Gastroesophageal sphincter (tissue), 4 donors: ENCODE results near the gene ACTA1. TPM values are rescaled to one million over a fixed set of nuclear protein-coding genes. Genes with fewer than 3 reads are reported as not detected.

ENCODE experiments used
- ATAC-seq: fragments of 150-250 bp; one replicate; pipeline ENCODE4 v1.9.1; 2016; ENCODE audit warnings: mild to moderate bottlenecking, moderate library complexity
- H3K27ac ChIP-seq, 4 donors: fragments of 200-600 bp; sonication (generic) in 3 of 4; 1 replicate in 3 of 4; 2 replicates in 1 of 4; pipeline ENCODE4 v1.5.1; 2016 to 2019
- H3K27me3 ChIP-seq: fragments of 200-600 bp; sonication (generic); one replicate; pipeline ENCODE4 v1.5.1; 2019
- H3K36me3 ChIP-seq, 2 donors: fragments of 200-600 bp; sonication (generic); one replicate each; pipeline ENCODE4 v1.5.1; 2019; ENCODE audit warnings: control low read depth in 1 of 2
- H3K4me1 ChIP-seq, 3 donors: fragments of 200-600 bp; sonication (generic); 1 replicate in 2 of 3; 2 replicates in 1 of 3; pipeline ENCODE4 v1.5.1; 2016 to 2019; ENCODE audit warnings: control low read depth in 2 of 3
- H3K4me3 ChIP-seq, 2 donors: fragments of 200-600 bp; sonication (generic); one replicate each; pipeline ENCODE4 v1.5.1; 2019; ENCODE audit warnings: mild to moderate bottlenecking in 1 of 2, moderate library complexity in 1 of 2
- H3K9me3 ChIP-seq, 3 donors: fragments of 200-600 bp; sonication (generic); one replicate each; pipeline ENCODE4 v1.5.1; 2017 to 2019; ENCODE audit warnings: control low read depth in 2 of 3
- CTCF ChIP-seq, 4 experiments: fragments of 200-600 bp in 2 of 4; fragments of 450-650 bp in 2 of 4; sonication (generic) in 1 of 4; IDR thresholded peaks; one replicate each; pipeline ENCODE4 v1.5.1; 2017 to 2019; ENCODE audit warnings: antibody characterized with exemption in 4 of 4, mild to moderate bottlenecking in 2 of 4, moderate library complexity in 2 of 4
- EP300 ChIP-seq: sonication (generic); formaldehyde crosslinking; IDR thresholded peaks from one replicate; pipeline ENCODE4 v1.6.1; 2017; ENCODE audit warnings: antibody characterized with exemption, mild to moderate bottlenecking
- POLR2A ChIP-seq, 2 donors: fragments of 450-650 bp; IDR thresholded peaks; one replicate each; pipeline ENCODE4 v1.6.1; 2017; ENCODE audit warnings: antibody characterized with exemption in 2 of 2, mild to moderate bottlenecking in 2 of 2, moderate library complexity in 1 of 2
- POLR2AphosphoS5 ChIP-seq: sonication (generic); formaldehyde crosslinking; IDR thresholded peaks from one replicate; pipeline ENCODE4 v1.6.1; 2017; ENCODE audit warnings: antibody characterized with exemption
- WGBS, 2 donors: methylation state at CpG; one replicate each; pipeline ENCODE4 v1.1.5; 2018; ENCODE audit warnings: low coverage in 1 of 2; 5-methylcytosine and 5-hydroxymethylcytosine counted together
- total RNA-seq, 4 donors: library from RNA; depleted of rRNA; stranded (reverse); fragments of >200 nt; gene quantifications; one replicate each; pipeline ENCODE4 v1.1.0, GENCODE V29; 2016

The ACTA1 gene
- total RNA-seq, 4 donors from 2014 or later: 0.27 to 0.42 TPM; not detected in 2

GRCh38 chr1:229474509-229474908, 40.6 kb upstream of the ACTA1 start:
- Histone ChIP-seq H3K27ac (no peak overlapping the region), H3K4me3 (no peak overlapping the region), H3K4me1 (no peaks in the 10 kb centered on the region), H3K27me3 (no peaks in the 10 kb centered on the region), H3K36me3 (peaks cover 0 to 100% of the 10 kb centered on the region in 2 donors), H3K9me3 (no peaks in the 10 kb centered on the region)
- TF ChIP-seq CTCF (IDR thresholded peaks at IDR 0.05): no peak
- no peak for TF ChIP-seq EP300
- no peak for TF ChIP-seq POLR2A (IDR thresholded peaks at IDR 0.05)
- no peak for TF ChIP-seq POLR2AphosphoS5
- ATAC-seq: no peak
- WGBS, 2 donors: 100% methylated on average over 1 to 2 of the region's 2 CpGs

DNA sequence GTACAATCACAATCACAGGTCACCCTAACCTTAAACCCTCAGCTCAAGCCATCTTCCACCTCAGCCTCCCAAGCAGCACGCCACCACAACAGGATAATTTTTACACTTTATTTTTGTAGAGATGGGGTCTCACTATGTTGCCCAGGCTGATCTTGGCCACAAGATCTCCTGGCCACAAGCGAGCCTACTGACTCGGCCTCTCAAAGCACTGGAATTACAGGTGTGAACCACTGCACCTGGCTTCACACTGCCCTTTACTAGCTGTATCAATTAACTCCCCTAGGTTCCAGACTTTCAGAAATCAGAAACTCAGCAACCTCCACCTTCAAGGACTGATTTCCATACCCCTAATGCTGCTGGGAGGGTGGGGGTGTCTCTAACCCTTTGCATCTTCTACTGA, 37.3 kb upstream of the ACTA1 start:
- 81 to 100% methylated on average over 1 to 2 of the region's 3 CpGs for WGBS, 2 donors
- Histone ChIP-seq H3K9me3 (no peaks in the 10 kb centered on the region), H3K27me3 (no peaks in the 10 kb centered on the region), H3K4me1 (no peaks in the 10 kb centered on the region), H3K36me3 (peaks cover 0 to 100% of the 10 kb centered on the region in 2 donors), H3K4me3 (no peak overlapping the region), H3K27ac (no peak overlapping the region)
- TF ChIP-seq EP300 (no peak), POLR2AphosphoS5 (no peak), CTCF (IDR thresholded peaks at IDR 0.05) (no peak), POLR2A (IDR thresholded peaks at IDR 0.05) (no peak)
- ATAC-seq: no peak

DNA sequence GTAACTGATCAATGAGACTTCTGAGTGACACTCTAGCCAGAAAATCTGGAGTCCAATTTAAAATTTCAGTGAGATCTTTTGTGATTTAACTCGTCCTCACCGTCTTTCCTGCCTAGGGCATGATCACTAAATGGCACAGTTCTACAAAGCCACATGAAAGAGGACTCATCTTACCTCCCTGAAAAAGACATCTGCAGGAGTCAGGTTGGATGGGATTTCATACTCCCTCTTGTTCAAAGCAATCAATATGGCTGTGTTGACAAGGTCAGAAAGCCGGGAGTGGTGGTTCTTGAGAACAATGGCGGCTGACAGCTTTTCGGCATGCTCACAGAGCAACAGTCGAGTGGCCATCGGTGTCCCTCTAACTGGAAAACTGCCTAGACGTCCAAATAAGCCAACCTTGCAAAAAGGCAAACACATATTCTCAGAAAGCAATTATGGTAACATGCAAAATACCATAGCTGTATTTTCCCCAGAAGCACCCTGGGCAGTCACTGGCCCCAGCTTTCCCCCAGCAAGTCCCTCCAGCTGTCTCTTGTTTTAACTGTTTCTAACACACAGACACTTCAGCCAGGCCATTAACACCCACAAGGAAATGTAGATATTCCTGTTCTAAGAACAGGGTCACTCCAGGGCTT, 36.6 kb upstream of the ACTA1 start:
- no peak for ATAC-seq
- no peaks in the 10 kb centered on the region for H3K4me1 ChIP-seq
- H3K4me3 ChIP-seq: no peak overlapping the region
- H3K36me3 ChIP-seq: peaks cover 0 to 100% of the 10 kb centered on the region in 2 donors
- H3K9me3 ChIP-seq: no peaks in the 10 kb centered on the region
- WGBS, 2 donors: 84 to 88% methylated on average over 8 of the region's 8 CpGs
- H3K27ac ChIP-seq: no peak overlapping the region
- no peaks in the 10 kb centered on the region for H3K27me3 ChIP-seq
- TF ChIP-seq POLR2A (IDR thresholded peaks at IDR 0.05) (no peak), EP300 (no peak), POLR2AphosphoS5 (no peak)

GRCh38 chr1:229466887-229467286, 33.0 kb upstream of the ACTA1 start:
- Histone ChIP-seq H3K9me3 (no peaks in the 10 kb centered on the region), H3K4me3 (no peak overlapping the region), H3K27ac (no peak overlapping the region), H3K4me1 (no peaks in the 10 kb centered on the region), H3K27me3 (no peaks in the 10 kb centered on the region), H3K36me3 (peaks cover 4 to 100% of the 10 kb centered on the region in 2 donors)
- WGBS, 2 donors: 100% methylated on average over 1 of the region's 1 CpG
- no peak for TF ChIP-seq EP300
- TF ChIP-seq CTCF (IDR thresholded peaks at IDR 0.05): no peak
- no peak for TF ChIP-seq POLR2AphosphoS5
- no peak for TF ChIP-seq POLR2A (IDR thresholded peaks at IDR 0.05)
- ATAC-seq: no peak

- Histone ChIP-seq H3K27me3 (no peaks in the 10 kb centered on the region), H3K4me3 (no peak overlapping the region), H3K4me1 (no peaks in the 10 kb centered on the region), H3K9me3 (no peaks in the 10 kb centered on the region), H3K27ac (no peak overlapping the region), H3K36me3 (peaks cover 10 to 100% of the 10 kb centered on the region in 2 donors)
- TF ChIP-seq POLR2A (IDR thresholded peaks at IDR 0.05) (no peak), POLR2AphosphoS5 (no peak), CTCF (IDR thresholded peaks at IDR 0.05) (no peak), EP300 (no peak)
- ATAC-seq: no peak
- WGBS, 2 donors: 88 to 99% methylated on average over 4 to 8 of the region's 8 CpGs
Observed at GRCh38 chr1:229464672-229465071, 30.8 kb upstream of the ACTA1 start.
